Spleen (tissue), 11 donors: ENCODE data around the gene CEP152. TPM values are rescaled to one million over a fixed set of nuclear protein-coding genes. Genes with fewer than 3 reads are reported as not detected.
A peak's percentile ranks its signal among the peaks of the same experiment; 100 is the strongest.
"Not testable (repeated sequence)": the region's sequence is repeated elsewhere in the genome, so short reads cannot be mapped to it uniquely, and the experiment has no call there.

Source experiments
- DNase-seq: peaks from one replicate; pipeline ENCODE4 v3.0.0-alpha.2; 2020
- H3K27ac ChIP-seq, 8 donors: fragments of 200-600 bp; sonication (generic) in 7 of 8; 1 replicate in 4 of 8; 2 replicates in 4 of 8; pipeline versions ENCODE4 v1.5.0 to v1.8.0; 2016 to 2021; ENCODE audit warnings: inconsistent platforms in 4 of 8, mild to moderate bottlenecking in 4 of 8, moderate library complexity in 1 of 8
- H3K27me3 ChIP-seq, 7 donors: fragments of 200-600 bp; sonication (generic) in 6 of 7; replicated peaks in 1 of 7; 1 replicate in 4 of 7; 2 replicates in 3 of 7; pipeline versions ENCODE4 v1.5.0 to v1.8.0; 2016 to 2021; ENCODE audit warnings: inconsistent platforms in 3 of 7, mild to moderate bottlenecking in 1 of 7
- H3K36me3 ChIP-seq, 6 donors: fragments of 200-600 bp; sonication (generic) in 5 of 6; 1 replicate in 4 of 6; 2 replicates in 2 of 6; pipeline versions ENCODE4 v1.5.0 to v1.8.0; 2016 to 2021; ENCODE audit warnings: inconsistent platforms in 2 of 6
- H3K4me1 ChIP-seq, 6 donors: fragments of 200-600 bp; sonication (generic) in 5 of 6; 1 replicate in 3 of 6; 2 replicates in 3 of 6; pipeline versions ENCODE4 v1.5.0 to v1.8.0; 2016 to 2021; ENCODE audit warnings: inconsistent platforms in 3 of 6
- H3K4me3 ChIP-seq, 8 donors: fragments of 200-600 bp; sonication (generic) in 7 of 8; 1 replicate in 4 of 8; 2 replicates in 4 of 8; pipeline versions ENCODE4 v1.5.0 to v1.8.0; 2016 to 2021; ENCODE audit warnings: inconsistent platforms in 4 of 8, mild to moderate bottlenecking in 4 of 8, moderate library complexity in 2 of 8
- H3K9me3 ChIP-seq, 8 donors: fragments of 200-600 bp; sonication (generic) in 7 of 8; 1 replicate in 4 of 8; 2 replicates in 4 of 8; pipeline versions ENCODE4 v1.5.0 to v1.8.0; 2016 to 2021; ENCODE audit warnings: inconsistent platforms in 4 of 8
- CTCF ChIP-seq, 11 experiments: fragments of 200-600 bp in 7 of 11; fragments of 450-650 bp in 4 of 11; sonication (generic) in 4 of 11; IDR thresholded peaks in 8 of 11; conservative IDR thresholded peaks in 3 of 11; 1 replicate in 7 of 11; 2 replicates in 4 of 11; pipeline versions ENCODE4 v1.4.0 to v1.8.0; 2016 to 2021; ENCODE audit warnings: antibody characterized with exemption in 11 of 11, inconsistent platforms in 4 of 11, mild to moderate bottlenecking in 1 of 11
- POLR2A ChIP-seq, 3 donors: fragments of 450-650 bp; IDR thresholded peaks; one replicate each; pipeline ENCODE4 v1.5.1; 2017; ENCODE audit warnings: antibody characterized with exemption in 3 of 3, mild to moderate bottlenecking in 1 of 3
- POLR2AphosphoS5 ChIP-seq, 3 donors: sonication (generic); formaldehyde crosslinking; IDR thresholded peaks; one replicate each; pipeline ENCODE4 v1.5.1; 2017; ENCODE audit warnings: antibody characterized with exemption in 3 of 3
- WGBS, 5 donors: extraction: QIAGEN DNeasy Blood & Tissue Kit in 3 of 5; methylation state at CpG; one replicate each; pipeline versions ENCODE4 v1.1.5 to v1.1.7; 2013 to 2018; 5-methylcytosine and 5-hydroxymethylcytosine counted together
- intact Hi-C: fragments of 100-400 bp; cut with DNase I; formaldehyde crosslinking; loops from one replicate; pipeline ENCODE4 v1.15.0; 2023; ENCODE audit warnings: low total_unique reads
- polyA plus RNA-seq, 3 donors: library from polyadenylated mRNA; stranded (reverse); fragments of 200-250 nt; gene quantifications; one replicate each; pipeline ENCODE4 v1.2.1, GENCODE V29; 2013
- total RNA-seq, 7 donors: library from RNA; depleted of rRNA in 3 of 7; stranded (reverse); fragments of >200 nt in 3 of 7; fragmentation: NEBNext Ultra II Directional in 4 of 7; extraction: Animal tissue kit (Norgen Biotek cat#: 25700) in 4 of 7; gene quantifications; one replicate each; pipeline versions ENCODE4 v1.1.0 to v1.2.1, GENCODE V29; 2016 to 2021
- donor health status: healthy with polysubstance abuse.
- donor health status: DM: no; HTN: no; CAD: no; lungs with moderate emphysema.
- donor health status: DM: no; HTN: no; CAD: no.
- donor health status: Bipolar disorder and iron deficiency.
- donor health status: healthy.
- donor health status: DM: no; HTN: no; CAD: no.
- donor health status: DM: yes; HTN: yes; CAD: no.

Gene CEP152
- total and polyA plus RNA-seq, 10 donors = 1.2 to 15.1 (median 7.5) TPM

GRCh38 chr15:48856942-48857341, 46.1 kb upstream of the CEP152 start:
- TF ChIP-seq POLR2AphosphoS5 (IDR thresholded peaks at IDR 0.05) (no peak), CTCF (IDR thresholded peaks at IDR 0.05 in 8 of 11, conservative IDR thresholded peaks at IDR 0.05 in 3 of 11) (no peak), POLR2A (IDR thresholded peaks at IDR 0.05) (no peak)
- no peak overlapping the region for H3K27ac ChIP-seq
- 48 to 70% (median 58%) methylated on average over 2 of the region's 2 CpGs for WGBS, 5 donors
- no peaks in the 10 kb centered on the region for H3K27me3 ChIP-seq
- H3K36me3 ChIP-seq = no peaks in the 10 kb centered on the region
- no peak overlapping the region for H3K4me3 ChIP-seq
- intact Hi-C loops = no loop called here
- no peaks in the 10 kb centered on the region for H3K9me3 ChIP-seq
- no peak for DNase-seq
- H3K4me1 ChIP-seq = peaks cover 0 to 4% (median 0%) of the 10 kb centered on the region in 6 donors

GRCh38 chr15:48855501-48856440, 44.9 kb upstream of the CEP152 start:
- TF ChIP-seq POLR2A (IDR thresholded peaks at IDR 0.05) (no peak), CTCF (IDR thresholded peaks at IDR 0.05 in 8 of 11, conservative IDR thresholded peaks at IDR 0.05 in 3 of 11) (peak in 1 of 11 experiments; percentile 32), POLR2AphosphoS5 (IDR thresholded peaks at IDR 0.05) (no peak)
- no peak for DNase-seq
- H3K9me3 ChIP-seq = no peaks in the 10 kb centered on the region
- no peaks in the 10 kb centered on the region for H3K4me1 ChIP-seq
- no peaks in the 10 kb centered on the region for H3K27me3 ChIP-seq
- H3K27ac ChIP-seq = no peak overlapping the region
- no peak overlapping the region for H3K4me3 ChIP-seq
- H3K36me3 ChIP-seq = no peaks in the 10 kb centered on the region
- intact Hi-C loops = no loop called here
- 44 to 61% (median 48%) methylated on average over 6 of the region's 6 CpGs for WGBS, 5 donors

GRCh38 chr15:48854434-48854833, 43.6 kb upstream of the CEP152 start:
- H3K4me3 ChIP-seq, H3K36me3 ChIP-seq, H3K9me3 ChIP-seq, H3K4me1 ChIP-seq, DNase-seq, intact Hi-C loops, H3K27me3 ChIP-seq, H3K27ac ChIP-seq: not testable (repeated sequence)
- 92 to 99% (median 98%) methylated on average over 3 of the region's 3 CpGs for WGBS, 5 donors

GRCh38 chr15:48851956-48852355, 41.1 kb upstream of the CEP152 start:
- TF ChIP-seq CTCF (IDR thresholded peaks at IDR 0.05 in 8 of 11, conservative IDR thresholded peaks at IDR 0.05 in 3 of 11) (no peak), POLR2AphosphoS5 (IDR thresholded peaks at IDR 0.05) (no peak)
- H3K9me3 ChIP-seq = no peaks in the 10 kb centered on the region
- no peaks in the 10 kb centered on the region for H3K27me3 ChIP-seq
- H3K4me1 ChIP-seq = no peaks in the 10 kb centered on the region
- no peak for DNase-seq
- H3K27ac ChIP-seq = no peak overlapping the region
- intact Hi-C loops = no loop called here
- H3K36me3 ChIP-seq = no peaks in the 10 kb centered on the region
- no peak overlapping the region for H3K4me3 ChIP-seq
